ENCODE results near the gene HNRNPR. TPM values are rescaled to one million over a fixed set of nuclear protein-coding genes. Genes with fewer than 3 reads are reported as not detected.

Gene HNRNPR
- total RNA-seq (100 to 1,000 TPM in 5 of 7 donors, 10 to 100 TPM in 2; 55.9 to 173 (median 153) TPM), polyA plus RNA-seq (100 to 1,000 TPM in 1 of 2 donors, 10 to 100 TPM in 1; 70.6 to 107 TPM)
- long read RNA-seq, donor 1, full-length matches to known transcripts = 62 of 447 reads
- long read RNA-seq, donor 1, partial matches to known transcripts = 242 of 447 reads
- long read RNA-seq, donor 1, other reads (novel, unspliced or antisense) = 143 of 447 reads
- long read RNA-seq, donor 2, full-length matches to known transcripts = 34 of 68 reads
- long read RNA-seq, donor 2, partial matches to known transcripts = 6 of 68 reads
- long read RNA-seq, donor 2, other reads (novel, unspliced or antisense) = 28 of 68 reads
- long read RNA-seq, donor 3, full-length matches to known transcripts = 133 of 347 reads
- long read RNA-seq, donor 3, partial matches to known transcripts = 6 of 347 reads
- long read RNA-seq, donor 3, other reads (novel, unspliced or antisense) = 208 of 347 reads

- no peaks in the 10 kb centered on the region for H3K4me1 ChIP-seq (ENCODE audit: insufficient read depth)
- H3K27ac ChIP-seq = peak within 1 kb of the TSS; percentile 82 to 98
- H3K36me3 ChIP-seq = no peaks in the 10 kb centered on the region
- peak within 1 kb of the TSS; percentile 80 for H3K4me3 ChIP-seq
- peak; percentile 100 for DNase-seq
- 0 to 2% (median 1%) methylated on average over 37 to 87 of the region's 87 CpGs for WGBS, 3 donors
- no peaks in the 10 kb centered on the region for H3K27me3 ChIP-seq
- intact Hi-C loops (cut with DNase I) = loop anchor here in 2 of 4 donors (10.0 kb wide), 3 partner anchors 60 to 1390 kb away; partner anchors contain the start of gene E2F2 (in 1 of the 2)
- TF ChIP-seq CTCF (IDR thresholded peaks at IDR 0.05) = peak in 2 of 3 donors; percentile 3 to 9
- peak; percentile 24 for TF ChIP-seq EP300 (IDR thresholded peaks at IDR 0.05)
- peak; percentile 87 for TF ChIP-seq POLR2A (IDR thresholded peaks at IDR 0.05)
- no peaks in the 10 kb centered on the region for H3K9me3 ChIP-seq
Measured at GRCh38 chr1:23344111-23344986, at the start of gene HNRNPR. Gene HNRNPR (minus strand): TSS chr1:23344284. CDS start chr1:23341008, 3,276 bp downstream.

- DNase-seq = peak; percentile 87 to 94 (median 92)
- Histone ChIP-seq H3K9me3 (no peaks in the 10 kb centered on the region), H3K4me3 (no peak overlapping the region), H3K27me3 (no peaks in the 10 kb centered on the region), H3K4me1 (ENCODE audit: insufficient read depth) (peaks cover 19% of the 10 kb centered on the region), H3K36me3 (no peaks in the 10 kb centered on the region), H3K27ac (peak overlapping the region; percentile 35 to 95)
- intact Hi-C loops (cut with DNase I) = no loop called here
- TF ChIP-seq POLR2A (IDR thresholded peaks at IDR 0.05) (no peak), EP300 (IDR thresholded peaks at IDR 0.05) (no peak), CTCF (IDR thresholded peaks at IDR 0.05) (no peak)
- 23 to 39% (median 25%) methylated on average over 15 of the region's 15 CpGs for WGBS, 3 donors
Measured at GRCh38 chr1:23393706-23394105, 49.6 kb upstream of the HNRNPR start.

- DNase-seq = no peak
- no peaks in the 10 kb centered on the region for H3K9me3 ChIP-seq
- WGBS, 3 donors = 67 to 84% (median 74%) methylated on average over 2 of the region's 2 CpGs
- no peak overlapping the region for H3K4me3 ChIP-seq
- intact Hi-C loops (cut with DNase I) = no loop called here
- no peak for TF ChIP-seq CTCF (IDR thresholded peaks at IDR 0.05)
- TF ChIP-seq EP300 (IDR thresholded peaks at IDR 0.05) = no peak
- TF ChIP-seq POLR2A (IDR thresholded peaks at IDR 0.05) = no peak
- peaks cover 23% of the 10 kb centered on the region for H3K4me1 ChIP-seq (ENCODE audit: insufficient read depth)
- H3K27me3 ChIP-seq = no peaks in the 10 kb centered on the region
- no peak overlapping the region for H3K27ac ChIP-seq
- no peaks in the 10 kb centered on the region for H3K36me3 ChIP-seq
Measured at GRCh38 chr1:23392125-23392855, 48.2 kb upstream of the HNRNPR start.

- Histone ChIP-seq H3K27me3 (no peaks in the 10 kb centered on the region), H3K4me3 (no peak overlapping the region), H3K27ac (no peak overlapping the region), H3K4me1 (ENCODE audit: insufficient read depth) (peaks cover 19% of the 10 kb centered on the region), H3K9me3 (no peaks in the 10 kb centered on the region), H3K36me3 (no peaks in the 10 kb centered on the region)
- intact Hi-C loops (cut with DNase I) = no loop called here
- 72 to 78% (median 77%) methylated on average over 9 of the region's 9 CpGs for WGBS, 3 donors
- no peak for DNase-seq
- TF ChIP-seq POLR2A (IDR thresholded peaks at IDR 0.05) (no peak), EP300 (IDR thresholded peaks at IDR 0.05) (no peak), CTCF (IDR thresholded peaks at IDR 0.05) (no peak)
Measured at GRCh38 chr1:23389837-23390321, 45.8 kb upstream of the HNRNPR start.
